ENCODE measurements around the gene PSAPL1. TPM values are rescaled to one million over a fixed set of nuclear protein-coding genes. Genes with fewer than 3 reads are reported as not detected.

PSAPL1 gene
- total RNA-seq, 1 experiment from 2014 or later, result not detected

- no peaks in the 10 kb centered on the region for H3K9me3 ChIP-seq (replicated peaks)
- no peak for DNase-seq
- no peaks in the 10 kb centered on the region for H3K36me3 ChIP-seq
- H3K4me1 ChIP-seq, result peaks cover 40% of the 10 kb centered on the region
- H3K27me3 ChIP-seq, result peaks cover 12% of the 10 kb centered on the region
- H3K4me3 ChIP-seq, result no peak overlapping the region
- no peak overlapping the region for H3K27ac ChIP-seq
These were observed 40.8 kb downstream of the PSAPL1 start for GRCh38 chr4:7393601-7394575.

GRCh38 chr4:7392438-7393421, 42.0 kb downstream of the PSAPL1 start:
- Histone ChIP-seq H3K4me1 (peaks cover 36% of the 10 kb centered on the region), H3K36me3 (no peaks in the 10 kb centered on the region), H3K9me3 (replicated peaks) (no peaks in the 10 kb centered on the region), H3K4me3 (no peak overlapping the region), H3K27ac (no peak overlapping the region), H3K27me3 (peaks cover 12% of the 10 kb centered on the region)
- DNase-seq, result no peak

GRCh38 chr4:7391637-7392437, 42.9 kb downstream of the PSAPL1 start:
- peaks cover 12% of the 10 kb centered on the region for H3K27me3 ChIP-seq
- no peak overlapping the region for H3K27ac ChIP-seq
- no peaks in the 10 kb centered on the region for H3K9me3 ChIP-seq (replicated peaks)
- DNase-seq, result no peak
- H3K4me1 ChIP-seq, result peaks cover 27% of the 10 kb centered on the region
- H3K4me3 ChIP-seq, result no peak overlapping the region
- no peaks in the 10 kb centered on the region for H3K36me3 ChIP-seq

GRCh38 chr4:7390906-7391636, 43.7 kb downstream of the PSAPL1 start:
- Histone ChIP-seq H3K4me3 (no peak overlapping the region), H3K27ac (no peak overlapping the region), H3K36me3 (no peaks in the 10 kb centered on the region), H3K9me3 (replicated peaks) (no peaks in the 10 kb centered on the region), H3K27me3 (peaks cover 12% of the 10 kb centered on the region), H3K4me1 (peaks cover 19% of the 10 kb centered on the region)
- no peak for DNase-seq

GRCh38 chr4:7390336-7390735, 44.4 kb downstream of the PSAPL1 start:
- Histone ChIP-seq H3K9me3 (replicated peaks) (no peaks in the 10 kb centered on the region), H3K27ac (no peak overlapping the region), H3K27me3 (peaks cover 12% of the 10 kb centered on the region), H3K4me3 (no peak overlapping the region), H3K36me3 (no peaks in the 10 kb centered on the region), H3K4me1 (peaks cover 12% of the 10 kb centered on the region)
- DNase-seq, result no peak

- H3K27ac ChIP-seq, result no peak overlapping the region
- H3K27me3 ChIP-seq, result peaks cover 12% of the 10 kb centered on the region
- H3K9me3 ChIP-seq (replicated peaks), result no peaks in the 10 kb centered on the region
- H3K4me1 ChIP-seq, result peaks cover 6% of the 10 kb centered on the region
- no peaks in the 10 kb centered on the region for H3K36me3 ChIP-seq
- no peak for DNase-seq
- H3K4me3 ChIP-seq, result no peak overlapping the region
These were observed 45.0 kb downstream of the PSAPL1 start for GRCh38 chr4:7389719-7390118.

- Histone ChIP-seq H3K36me3 (no peaks in the 10 kb centered on the region), H3K27me3 (peaks cover 12% of the 10 kb centered on the region), H3K4me3 (no peak overlapping the region), H3K9me3 (replicated peaks) (no peaks in the 10 kb centered on the region), H3K27ac (no peak overlapping the region), H3K4me1 (peaks cover under 1% of the 10 kb centered on the region; the same call in 1 of the 2 replicates)
- DNase-seq, result no peak
These were observed 45.5 kb downstream of the PSAPL1 start for GRCh38 chr4:7389101-7389701.

- H3K27me3 ChIP-seq, result peaks cover 10% of the 10 kb centered on the region
- no peak overlapping the region for H3K27ac ChIP-seq
- no peak overlapping the region for H3K4me3 ChIP-seq
- DNase-seq, result no peak
- no peaks in the 10 kb centered on the region for H3K4me1 ChIP-seq
- H3K9me3 ChIP-seq (replicated peaks), result no peaks in the 10 kb centered on the region
- H3K36me3 ChIP-seq, result no peaks in the 10 kb centered on the region
These were observed 46.1 kb downstream of the PSAPL1 start for GRCh38 chr4:7388627-7389026.

- Histone ChIP-seq H3K9me3 (replicated peaks) (no peaks in the 10 kb centered on the region), H3K36me3 (no peaks in the 10 kb centered on the region), H3K27me3 (peaks cover 3% of the 10 kb centered on the region; the same call in 1 of the 2 replicates), H3K4me1 (no peaks in the 10 kb centered on the region), H3K27ac (no peak overlapping the region), H3K4me3 (no peak overlapping the region)
- DNase-seq, result no peak
These were observed 46.8 kb downstream of the PSAPL1 start for GRCh38 chr4:7387925-7388324.

- no peak overlapping the region for H3K27ac ChIP-seq
- DNase-seq, result peak in 1 of 2 experiments; percentile 1
- no peaks in the 10 kb centered on the region for H3K36me3 ChIP-seq
- H3K9me3 ChIP-seq (replicated peaks), result no peaks in the 10 kb centered on the region
- no peaks in the 10 kb centered on the region for H3K27me3 ChIP-seq
- no peaks in the 10 kb centered on the region for H3K4me1 ChIP-seq
- H3K4me3 ChIP-seq, result no peak overlapping the region
These were observed 49.5 kb downstream of the PSAPL1 start for GRCh38 chr4:7384929-7385890.

GRCh38 chr4:7384003-7384928, 50.5 kb downstream of the PSAPL1 start:
- no peak overlapping the region for H3K4me3 ChIP-seq
- H3K36me3 ChIP-seq, result no peaks in the 10 kb centered on the region
- no peaks in the 10 kb centered on the region for H3K9me3 ChIP-seq (replicated peaks)
- no peaks in the 10 kb centered on the region for H3K4me1 ChIP-seq
- no peak overlapping the region for H3K27ac ChIP-seq
- DNase-seq, result no peak
- H3K27me3 ChIP-seq, result no peaks in the 10 kb centered on the region

GRCh38 chr4:7383266-7383665, 51.5 kb downstream of the PSAPL1 start:
- no peak for DNase-seq

More at GRCh38 chr4:7383266-7383665, 51.5 kb downstream of the PSAPL1 start:
- no peak overlapping the region for H3K27ac ChIP-seq
- no peak overlapping the region for H3K4me3 ChIP-seq
- no peaks in the 10 kb centered on the region for H3K27me3 ChIP-seq
- H3K36me3 ChIP-seq, result no peaks in the 10 kb centered on the region
- no peaks in the 10 kb centered on the region; the same call in 1 of the 2 replicates for H3K9me3 ChIP-seq (replicated peaks)
- no peaks in the 10 kb centered on the region for H3K4me1 ChIP-seq

Data from SJCRH30 (cell line).